Osteocyte (in vitro differentiated cells): ENCODE results near the gene DUSP14. TPM values are rescaled to one million over a fixed set of nuclear protein-coding genes. Genes with fewer than 3 reads are reported as not detected.

Experiments
- DNase-seq: peaks from one replicate; pipeline ENCODE4 v3.0.0; 2021; ENCODE audit warnings: mixed read lengths; ENCODE audit not compliant: unreplicated experiment; ENCODE audit errors: extremely low spot score
- H3K27ac Mint-ChIP-seq: one replicate; pipeline ENCODE4 v1.8.0; 2021; ENCODE audit warnings: mild to moderate bottlenecking, mixed read lengths; ENCODE audit not compliant: unreplicated experiment
- H3K27me3 Mint-ChIP-seq: one replicate; pipeline ENCODE4 v1.8.0; 2021; ENCODE audit warnings: mixed read lengths; ENCODE audit not compliant: unreplicated experiment
- H3K36me3 Mint-ChIP-seq: one replicate; pipeline ENCODE4 v1.8.0; 2021; ENCODE audit warnings: mixed read lengths; ENCODE audit not compliant: unreplicated experiment
- H3K4me1 Mint-ChIP-seq: one replicate; pipeline ENCODE4 v1.8.0; 2021; ENCODE audit warnings: mixed read lengths; ENCODE audit not compliant: unreplicated experiment
- H3K4me3 Mint-ChIP-seq: one replicate; pipeline ENCODE4 v1.8.0; 2021; ENCODE audit warnings: mild to moderate bottlenecking, moderate library complexity, mixed read lengths; ENCODE audit not compliant: unreplicated experiment
- H3K9me3 Mint-ChIP-seq: one replicate; pipeline ENCODE4 v1.8.0; 2021; ENCODE audit warnings: mixed read lengths; ENCODE audit not compliant: unreplicated experiment
- CTCF ChIP-seq: fragments of 200-600 bp; sonication (generic); IDR thresholded peaks from 2 replicates; pipeline ENCODE4 v1.5.0; 2021; ENCODE audit warnings: antibody characterized with exemption, mild to moderate bottlenecking, moderate library complexity
- total RNA-seq: library from RNA; stranded (reverse); gene quantifications from 2 replicates; pipeline ENCODE4 v1.2.1, GENCODE V29; 2021

Gene DUSP14
- total RNA-seq, 1 donor from 2014 or later: 35.7 TPM

- H3K27me3 Mint-ChIP-seq: no peaks in the 10 kb centered on the region
- H3K27ac Mint-ChIP-seq: peak overlapping the region; percentile 93
- H3K36me3 Mint-ChIP-seq: no peaks in the 10 kb centered on the region
- DNase-seq: no peak
- no peaks in the 10 kb centered on the region for H3K9me3 Mint-ChIP-seq
- H3K4me1 Mint-ChIP-seq: peaks cover 70% of the 10 kb centered on the region
- peak overlapping the region; percentile 89 for H3K4me3 Mint-ChIP-seq
- no peak for TF ChIP-seq CTCF
Observed at GRCh38 chr17:37490638-37491614, 1.2 kb downstream of the DUSP14 start.

- peaks cover 69% of the 10 kb centered on the region for H3K4me1 Mint-ChIP-seq
- no peak for TF ChIP-seq CTCF
- peak overlapping the region; percentile 93 for H3K27ac Mint-ChIP-seq
Observed at GRCh38 chr17:37492167-37492566, 2.5 kb downstream of the DUSP14 start.

GRCh38 chr17:37493249-37494027 lies 3.7 kb downstream of the DUSP14 start:
- Mint-ChIP-seq H3K4me3 (no peak overlapping the region), H3K27ac (peak overlapping the region; percentile 93), H3K27me3 (no peaks in the 10 kb centered on the region), H3K4me1 (peaks cover 63% of the 10 kb centered on the region), H3K36me3 (no peaks in the 10 kb centered on the region), H3K9me3 (no peaks in the 10 kb centered on the region)
- TF ChIP-seq CTCF: no peak
- DNase-seq: no peak

More at GRCh38 chr17:37492167-37492566, 2.5 kb downstream of the DUSP14 start:
- Mint-ChIP-seq H3K9me3 (no peaks in the 10 kb centered on the region), H3K36me3 (no peaks in the 10 kb centered on the region), H3K4me3 (peak overlapping the region; percentile 89), H3K27me3 (no peaks in the 10 kb centered on the region)
- no peak for DNase-seq

- Mint-ChIP-seq H3K4me3 (peak overlapping the region; percentile 3), H3K9me3 (no peaks in the 10 kb centered on the region), H3K4me1 (peaks cover 57% of the 10 kb centered on the region), H3K27me3 (no peaks in the 10 kb centered on the region), H3K36me3 (no peaks in the 10 kb centered on the region), H3K27ac (peak overlapping the region; percentile 93)
- DNase-seq: no peak
- no peak for TF ChIP-seq CTCF
Observed at GRCh38 chr17:37494401-37494831, 4.7 kb downstream of the DUSP14 start.

- Mint-ChIP-seq H3K4me1 (peaks cover 57% of the 10 kb centered on the region), H3K4me3 (no peak overlapping the region), H3K36me3 (no peaks in the 10 kb centered on the region), H3K27ac (peak overlapping the region; percentile 93), H3K27me3 (no peaks in the 10 kb centered on the region), H3K9me3 (no peaks in the 10 kb centered on the region)
- TF ChIP-seq CTCF: no peak
- DNase-seq: no peak
Observed at GRCh38 chr17:37494971-37495370, 5.3 kb downstream of the DUSP14 start.
